Inflammatory macrophage treated with lipopolysaccharide for 4 hours (primary cell): ENCODE data around the gene RIN3.
"Not testable (repeated sequence)": the region's sequence is repeated elsewhere in the genome, so short reads cannot be mapped to it uniquely, and the experiment has no call there.

Source experiments
- DNase-seq: peaks from one replicate; pipeline ENCODE4 v3.0.0-alpha.2; 2020

RIN3 gene

GRCh38 chr14:92531106-92531873, 17.7 kb downstream of the RIN3 start:
- DNase-seq, result peak; percentile 94

DNA sequence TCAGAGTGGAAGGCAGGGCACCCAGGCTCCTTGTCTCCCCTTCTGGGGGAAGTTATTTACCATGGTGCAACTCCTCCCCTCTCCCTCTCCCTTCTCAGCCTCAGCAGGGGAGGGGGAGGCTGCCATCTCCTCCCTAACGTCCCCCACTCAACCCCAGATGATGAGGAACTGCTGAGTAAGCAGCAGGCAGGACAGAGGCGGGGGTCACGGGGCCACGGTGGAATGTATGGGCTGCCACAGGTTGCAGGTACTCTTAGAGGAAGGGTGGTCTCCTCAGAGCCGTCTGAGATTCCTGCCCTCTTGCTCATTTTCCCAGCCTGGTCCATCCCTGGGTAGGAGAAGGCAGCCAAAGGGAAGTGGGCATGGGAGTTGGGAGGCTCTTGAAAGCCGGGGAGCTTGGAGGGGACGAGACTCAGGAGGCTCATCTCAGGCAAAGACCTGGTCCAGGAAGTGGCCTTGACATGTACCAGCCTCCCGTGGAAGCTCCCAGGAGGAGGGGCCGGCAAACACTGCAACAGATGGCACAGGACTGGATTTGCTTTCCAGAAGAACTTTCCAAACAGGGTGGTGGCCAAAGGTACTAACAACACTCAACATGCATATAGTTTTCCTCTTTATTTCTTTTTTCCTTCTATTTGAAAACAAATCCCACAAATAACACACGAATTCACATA, 19.0 kb downstream of the RIN3 start:
- no peak for DNase-seq

DNA sequence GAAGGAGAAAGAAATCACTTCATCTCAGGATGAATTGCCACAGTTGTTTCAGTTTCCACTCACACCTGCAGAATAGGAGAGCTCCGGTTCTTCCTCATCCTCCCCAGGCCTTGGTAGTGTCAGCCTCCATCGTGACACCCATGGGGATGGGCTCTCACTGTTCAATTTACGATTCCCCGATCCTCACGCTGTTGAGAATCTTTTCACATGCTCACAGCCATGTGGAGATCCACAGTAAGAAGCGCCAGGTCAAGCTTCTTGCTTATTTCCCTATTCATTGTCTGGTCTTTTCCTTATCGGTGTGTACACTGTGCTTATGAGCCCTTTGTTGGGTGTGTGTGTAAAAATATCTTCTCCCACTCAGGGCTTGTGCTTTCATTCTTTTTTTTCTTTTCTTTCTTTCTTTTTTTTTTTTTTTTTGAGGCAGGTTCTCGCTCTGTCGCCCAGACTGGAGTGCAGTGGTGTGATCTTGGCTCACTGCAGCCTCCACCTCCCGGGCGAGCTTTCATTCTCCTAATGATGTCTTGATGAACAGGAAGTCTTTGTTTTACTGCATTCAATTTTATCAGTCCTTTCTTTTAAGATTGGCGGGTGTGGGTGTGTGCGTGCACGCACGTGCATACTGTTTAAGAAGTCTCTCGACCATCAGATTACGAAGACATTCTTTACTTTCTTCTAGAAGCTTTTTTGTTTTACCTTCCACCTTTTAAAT, 21.5 kb downstream of the RIN3 start:
- DNase-seq, result no peak

- DNase-seq, result not testable (repeated sequence)
Observed at GRCh38 chr14:92536231-92536630, 22.6 kb downstream of the RIN3 start.

DNA sequence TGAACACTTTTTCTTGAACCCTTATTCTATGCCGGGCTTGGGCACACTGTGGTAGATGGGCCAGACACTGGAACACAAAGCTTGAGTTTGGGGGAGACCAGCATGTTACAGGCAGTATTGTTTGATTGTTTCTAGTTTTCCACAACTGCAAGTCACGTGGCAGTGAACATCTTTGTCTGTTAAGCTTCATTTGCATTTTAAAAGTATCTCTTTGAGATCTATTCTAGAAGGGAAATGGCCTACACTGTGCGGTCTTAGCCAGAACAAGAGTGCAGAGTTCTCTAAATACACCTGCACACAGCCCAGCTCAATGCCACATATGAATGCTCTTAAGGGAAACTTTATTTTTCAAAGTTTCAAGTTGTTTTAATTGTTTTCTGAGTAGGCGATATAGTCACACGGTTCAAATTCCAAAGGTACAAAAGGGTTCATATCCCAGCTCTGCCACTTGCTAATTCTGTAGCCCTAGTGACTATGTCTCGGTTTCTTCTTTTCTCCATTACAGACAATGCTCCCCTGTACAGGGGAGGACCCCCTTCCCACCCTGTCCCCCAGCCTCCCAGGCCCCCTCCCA, 24.9 kb downstream of the RIN3 start:
- DNase-seq, result no peak

DNA sequence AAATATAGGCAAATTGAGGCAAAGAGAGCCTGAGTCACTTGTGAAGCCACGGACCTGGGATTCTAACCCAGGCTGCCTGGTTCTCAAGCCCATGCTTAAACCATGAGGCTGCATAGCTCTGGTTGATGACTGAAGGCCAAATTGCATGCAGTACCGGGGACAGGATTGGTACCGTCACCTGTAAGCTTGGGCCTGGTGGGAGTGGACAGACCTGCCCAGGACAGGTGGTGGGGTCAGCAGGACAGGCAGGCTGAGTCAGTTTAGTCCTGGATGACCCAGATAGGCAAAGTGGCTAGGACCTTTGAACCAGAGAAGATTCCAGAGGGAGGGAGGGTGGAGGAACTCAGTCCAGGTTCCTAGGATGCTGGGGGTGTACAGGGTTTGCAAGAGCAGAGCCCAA, 25.8 kb downstream of the RIN3 start:
- no peak for DNase-seq

DNA sequence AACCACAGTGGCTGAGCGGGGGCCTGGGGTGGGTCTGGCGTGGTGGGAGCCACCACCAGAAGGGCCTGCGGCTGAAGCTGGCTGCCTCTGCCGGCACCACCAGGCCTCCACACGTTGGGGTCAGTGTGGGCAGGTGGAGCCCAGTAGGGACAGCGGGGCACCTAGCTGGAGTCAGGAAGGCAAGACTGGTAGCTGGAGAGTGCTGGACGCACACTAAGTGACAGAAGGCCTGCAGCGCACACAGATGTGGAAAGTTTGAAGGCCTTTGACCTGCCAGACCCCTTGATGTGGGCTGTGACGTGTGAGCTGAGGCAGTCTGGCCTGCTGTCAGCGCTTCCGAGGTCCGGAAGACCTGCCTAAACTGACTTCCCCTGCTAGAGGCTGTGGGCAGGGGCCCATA, 26.3 kb downstream of the RIN3 start:
- DNase-seq, result no peak

DNA sequence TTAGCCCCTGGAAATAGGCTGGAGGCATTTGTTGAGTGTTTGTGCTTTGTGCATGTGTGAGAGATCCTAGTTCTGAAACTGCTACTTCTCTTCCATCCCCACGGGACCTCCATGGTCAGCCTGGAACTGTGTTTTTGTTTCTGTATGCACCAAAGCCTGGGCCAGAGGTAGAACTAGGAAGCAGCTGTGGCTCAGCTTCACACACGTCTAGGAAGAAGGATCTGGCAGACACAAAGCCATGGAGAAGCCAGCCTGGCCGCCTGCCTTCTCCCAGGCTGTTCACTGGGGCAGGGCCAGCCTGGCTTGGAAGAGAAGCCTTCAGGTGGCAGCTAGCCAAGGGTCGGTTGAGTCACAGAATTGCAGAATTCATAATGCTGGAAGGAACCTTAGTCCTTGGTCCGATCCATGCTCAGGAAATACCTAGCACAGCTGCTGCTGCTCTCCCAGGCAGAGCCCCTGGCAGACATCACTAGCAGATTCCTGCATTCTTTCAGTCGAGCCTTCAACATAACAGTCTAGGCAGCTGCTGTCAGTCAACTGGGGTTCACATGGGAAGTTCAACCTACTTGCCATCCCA, 27.0 kb downstream of the RIN3 start:
- DNase-seq, result peak; percentile 42

GRCh38 chr14:92542766-92543554, 29.4 kb downstream of the RIN3 start:
- no peak for DNase-seq

DNA sequence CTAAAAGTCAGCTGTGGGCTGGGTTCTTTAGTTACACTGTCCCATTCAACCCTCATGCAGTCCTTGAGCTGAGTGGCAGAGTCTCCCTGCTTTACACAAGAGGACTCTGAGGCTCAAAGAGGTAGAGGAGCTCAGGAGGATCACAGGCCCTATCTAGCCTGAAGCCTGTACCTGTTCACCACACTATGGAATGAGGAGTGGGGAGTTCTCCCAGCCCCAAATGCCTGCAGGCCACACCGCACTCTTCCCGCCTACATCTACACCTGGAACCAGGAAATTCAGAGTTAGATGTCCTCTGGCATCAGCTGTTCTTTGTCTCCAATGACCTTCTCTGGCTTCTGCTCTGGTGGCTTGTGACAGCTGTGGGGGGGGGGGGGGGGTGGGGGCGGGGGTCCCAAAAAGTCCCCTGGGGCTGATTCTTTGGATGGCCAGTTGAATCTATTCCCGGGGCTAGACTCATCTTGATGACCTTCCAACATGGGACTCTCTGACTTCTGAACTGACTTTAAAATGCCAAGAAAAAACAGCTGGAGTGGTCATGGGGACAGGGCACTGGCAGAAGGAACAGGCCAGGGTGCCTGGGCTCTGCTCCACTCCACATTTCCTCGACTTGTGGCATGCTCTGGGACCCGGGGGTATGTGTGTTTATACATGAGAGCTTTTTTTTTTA, 30.6 kb downstream of the RIN3 start:
- DNase-seq, result no peak

DNA sequence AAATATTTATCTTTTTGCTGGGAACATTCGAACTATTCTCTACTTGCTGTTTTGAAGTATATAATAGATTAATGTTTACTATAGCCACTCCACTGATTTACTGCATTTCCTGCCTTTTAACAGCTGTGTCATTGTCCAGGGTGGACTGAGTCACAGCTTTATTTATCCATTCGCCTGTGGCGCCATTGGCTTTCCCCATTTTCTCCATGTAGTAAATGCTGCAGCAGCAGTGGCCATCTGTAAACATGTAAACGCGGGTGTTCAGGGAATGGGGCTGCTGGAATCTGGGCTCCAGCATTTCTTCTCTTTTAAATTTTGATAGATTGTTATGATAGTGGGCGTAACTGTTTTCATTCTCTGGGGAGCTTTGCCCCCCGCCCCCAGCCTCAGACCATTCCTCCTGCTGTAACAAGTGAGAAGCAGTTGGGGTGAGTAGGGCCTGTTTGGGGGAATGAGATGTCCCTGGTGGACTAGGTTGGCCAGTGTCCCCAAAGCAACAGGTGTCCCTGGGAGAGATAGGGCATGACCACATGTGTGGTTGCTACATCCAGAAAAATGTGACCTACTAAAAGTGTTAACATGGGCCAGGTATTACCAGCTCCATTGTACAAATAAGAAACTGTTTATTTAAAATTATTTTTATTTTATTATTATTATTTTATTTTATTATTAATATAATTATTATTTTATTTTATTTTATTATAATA, 32.9 kb downstream of the RIN3 start:
- peak; percentile 35 for DNase-seq

GRCh38 chr14:92549105-92549858, 35.7 kb downstream of the RIN3 start:
- DNase-seq, result peak; percentile 68

- DNase-seq, result peak; percentile 49
Observed at GRCh38 chr14:92549859-92550230, 36.3 kb downstream of the RIN3 start.

- peak; percentile 69 for DNase-seq
Observed at GRCh38 chr14:92551044-92551841, 37.7 kb downstream of the RIN3 start.

GRCh38 chr14:92552066-92552465, 38.5 kb downstream of the RIN3 start:
- peak; percentile 70 for DNase-seq

- DNase-seq, result peak; percentile 21
Observed at GRCh38 chr14:92553438-92553837, 39.9 kb downstream of the RIN3 start.

DNA sequence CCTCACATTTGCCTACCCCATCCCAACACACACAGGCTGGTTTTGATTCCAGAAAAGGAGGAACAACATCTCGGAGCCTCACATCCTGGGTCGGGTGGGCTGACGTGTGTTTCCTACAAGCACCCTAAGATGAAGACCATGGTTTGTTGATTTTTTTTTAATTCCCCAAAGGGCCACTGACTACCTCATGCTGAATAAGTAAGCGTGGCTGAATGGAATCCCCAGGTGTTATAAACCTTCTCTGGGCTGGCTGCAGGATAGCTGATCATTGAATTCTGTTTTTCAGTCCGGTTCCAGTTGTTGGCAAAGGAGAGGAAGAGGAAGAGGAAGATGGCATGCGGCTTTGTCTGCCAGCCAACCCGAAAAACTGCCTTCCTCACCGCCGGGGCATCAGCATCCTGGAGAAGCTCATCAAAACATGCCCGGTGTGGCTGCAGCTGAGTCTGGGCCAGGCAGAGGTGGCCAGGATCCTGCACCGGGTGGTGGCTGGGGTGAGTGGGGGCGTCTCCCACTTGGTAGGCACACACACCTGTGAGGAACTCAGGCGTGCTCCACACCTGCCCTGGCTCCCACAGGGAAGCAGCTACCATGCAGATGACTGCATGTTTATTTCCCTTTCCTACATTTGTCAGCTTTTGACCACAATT, 42.0 kb downstream of the RIN3 start:
- DNase-seq, result no peak

DNA sequence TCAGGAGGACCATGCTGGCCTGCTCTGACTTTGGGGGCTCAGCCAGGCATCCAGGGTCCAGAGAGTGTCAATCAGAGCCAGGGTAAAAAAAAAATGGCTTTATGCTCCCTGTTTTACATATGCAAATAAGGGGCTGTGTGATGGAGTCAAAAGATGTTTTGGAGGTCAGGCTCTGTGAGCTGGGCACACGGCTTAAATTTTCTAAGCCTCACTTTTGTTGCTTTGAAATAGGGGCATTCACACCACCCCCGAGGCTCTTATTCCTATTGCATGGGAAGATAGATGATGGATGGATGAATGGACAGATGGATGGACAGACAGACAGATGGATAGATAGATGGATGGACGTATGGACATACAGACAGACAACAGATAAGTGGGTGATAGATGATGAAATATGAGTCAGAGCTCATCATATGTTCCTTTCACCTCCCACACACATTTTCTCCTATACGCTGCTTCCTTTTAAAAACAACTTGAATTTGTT, 42.7 kb downstream of the RIN3 start:
- DNase-seq, result peak; percentile 84
